Head of caudate nucleus (tissue), 42 donors: Measurements from ENCODE around the gene FAF2.
"Not testable (repeated sequence)": the region's sequence is repeated elsewhere in the genome, so short reads cannot be mapped to it uniquely, and the experiment has no call there.

Experiments used
- DNase-seq, 42 donors: peaks; one replicate each; pipeline versions ENCODE4 v3.0.0 to v3.0.0-alpha.2; 2020 to 2021; ENCODE audit warnings: mixed read lengths in 7 of 42
- intact Hi-C: fragments of 100-400 bp; cut with DNase I; formaldehyde crosslinking; loops from one replicate; pipeline ENCODE4 v1.15.0; 2022

FAF2 gene

GRCh38 chr5:176547802-176548201 is 99.6 kb downstream of the FAF2 start:
- intact Hi-C loops = no loop called here
- no peak for DNase-seq

DNA sequence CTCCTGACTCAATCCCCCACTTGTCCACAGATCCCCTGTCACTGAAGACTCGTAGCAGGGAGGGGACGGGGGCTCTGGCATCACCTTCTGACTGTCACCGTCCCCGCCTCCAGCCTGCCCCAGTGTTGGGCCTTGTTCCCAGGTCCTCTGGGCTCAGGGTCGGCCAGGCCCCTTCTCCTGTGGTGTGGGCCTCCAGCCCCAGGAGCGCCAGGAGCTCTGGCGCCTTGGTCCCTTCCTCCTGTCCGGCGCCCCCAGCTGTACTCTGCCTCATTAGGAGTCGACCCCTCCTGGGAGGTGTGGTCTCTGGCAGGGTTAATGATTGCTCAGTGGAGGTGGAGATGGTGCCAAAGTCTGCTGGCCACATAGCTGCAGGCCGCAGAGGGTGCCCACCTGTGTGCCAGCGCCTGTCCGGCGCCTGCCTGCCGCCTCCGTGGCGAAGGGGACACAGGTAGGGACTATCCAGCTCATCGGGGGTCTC is 100.8 kb downstream of the FAF2 start, which contains the start of gene CDHR2:
TSS of gene CDHR2 (plus strand) at position 376 of the 478 bp plus-strand sequence. CDS start 16,011 bp downstream, outside the sequence.
- DNase-seq = no peak
- intact Hi-C loops = no loop called here

GRCh38 chr5:176549871-176550270 is 101.7 kb downstream of the FAF2 start:
- intact Hi-C loops = no loop called here
- peak in 1 of 42 donors; percentile 4 for DNase-seq

DNA sequence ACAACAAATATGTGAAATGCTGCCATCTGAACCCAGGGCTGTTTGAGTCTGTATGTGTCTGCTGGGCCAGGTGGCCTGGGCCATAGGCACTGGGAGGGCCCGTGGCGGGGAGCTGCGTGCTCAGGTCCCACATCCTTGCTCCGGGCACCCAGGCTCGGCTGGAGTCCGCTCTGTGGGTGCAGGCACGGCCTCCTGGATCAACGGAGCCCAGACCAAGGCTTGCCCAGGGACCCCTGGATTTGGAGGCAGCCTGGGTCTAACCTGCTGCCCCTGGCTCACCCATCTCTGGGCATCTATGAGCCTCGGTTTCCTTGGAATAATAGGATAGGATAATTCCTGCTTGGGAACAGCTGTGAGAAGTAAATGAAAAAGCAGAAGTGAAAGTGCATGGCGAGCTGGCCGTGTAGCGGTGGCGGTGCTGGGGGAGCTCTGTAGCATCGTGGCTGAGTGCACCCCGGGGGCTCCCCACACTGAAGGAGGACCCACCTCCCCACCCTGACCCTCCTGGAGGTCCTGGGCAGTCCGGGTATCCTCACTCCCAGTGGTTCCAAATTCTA is 102.2 kb downstream of the FAF2 start:
- intact Hi-C loops = no loop called here
- DNase-seq = peak in 1 of 42 donors; percentile 3

DNA sequence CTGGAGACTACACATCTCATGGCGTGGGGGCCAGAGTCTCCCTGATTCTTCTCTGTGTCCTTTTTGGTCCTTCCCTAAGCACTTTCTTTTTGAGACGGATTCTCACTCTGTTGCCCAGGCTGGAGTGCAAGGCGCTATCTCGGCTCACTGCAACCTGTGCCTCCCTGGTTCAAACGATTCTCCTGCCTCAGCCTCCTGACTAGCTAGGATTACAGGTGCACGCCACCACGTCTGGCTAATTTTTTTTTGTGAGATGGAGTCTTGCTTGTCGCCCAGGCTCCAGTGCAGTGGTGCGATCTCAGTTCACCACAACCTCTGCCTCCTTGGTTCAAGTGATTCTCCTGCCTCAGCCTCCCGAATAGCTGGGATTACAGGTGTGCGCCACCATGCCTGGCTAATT is 102.8 kb downstream of the FAF2 start:
- peak in 1 of 42 donors; percentile 2 for DNase-seq
- intact Hi-C loops = not testable (repeated sequence)

DNA sequence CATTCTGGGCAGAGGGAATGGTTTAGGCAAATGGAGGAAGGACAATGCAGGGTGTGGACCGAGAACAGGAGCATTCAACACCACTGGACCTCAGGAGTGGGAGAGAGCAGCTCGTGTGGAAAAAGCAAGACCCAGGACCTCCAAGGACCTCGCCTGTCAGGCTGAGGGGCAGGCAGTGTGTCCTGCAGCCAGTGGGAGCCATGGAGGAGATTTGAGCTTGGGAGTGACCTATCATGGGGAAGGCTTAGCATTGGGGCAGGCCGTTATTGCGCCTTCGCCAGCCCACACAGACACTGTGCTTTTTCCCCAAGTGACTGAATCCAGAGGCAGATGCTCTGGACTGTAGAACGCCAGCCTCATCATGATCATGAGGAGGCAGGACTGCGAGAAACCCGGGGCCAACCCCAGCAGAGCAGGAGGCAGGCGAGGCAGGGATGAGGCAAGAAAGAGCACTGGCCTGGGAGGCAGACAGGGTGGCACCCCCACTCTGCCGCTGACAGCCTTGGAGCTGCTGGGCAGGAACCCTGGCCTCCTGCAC is 104.2 kb downstream of the FAF2 start:
- no peak for DNase-seq
- intact Hi-C loops = no loop called here

GRCh38 chr5:176553260-176554085 is 105.3 kb downstream of the FAF2 start:
- intact Hi-C loops = no loop called here
- DNase-seq = no peak

DNA sequence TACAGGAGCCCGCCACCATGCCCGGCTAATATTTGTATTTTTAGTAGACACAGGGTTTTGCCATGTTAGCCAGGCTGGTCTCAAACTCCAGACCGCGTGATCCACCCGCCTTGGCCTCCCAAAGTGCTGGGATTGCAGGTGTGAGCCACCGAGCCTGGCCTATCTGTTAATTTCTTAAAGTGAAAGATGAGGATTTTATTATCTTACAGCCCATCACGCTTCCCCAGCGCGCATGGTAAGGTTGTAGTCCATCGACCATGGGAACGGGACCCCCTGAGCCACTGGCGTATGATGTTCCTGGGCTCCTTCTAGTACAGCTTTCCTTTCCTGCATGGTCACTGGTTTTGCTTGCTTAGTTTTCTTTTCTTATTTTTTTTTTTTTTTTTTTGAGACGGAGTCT is 109.7 kb downstream of the FAF2 start:
- intact Hi-C loops = no loop called here
- no peak for DNase-seq
